ENCODE results near the gene MS4A4E. TPM values are rescaled to one million over a fixed set of nuclear protein-coding genes. Genes with fewer than 3 reads are reported as not detected.

The MS4A4E gene
- total and polyA plus RNA-seq, 2 donors (not counting 3 experiments of a cell fraction or from before 2014, with no cell fraction given), result not detected

- no peak overlapping the region for H3K9ac ChIP-seq (replicated peaks; ENCODE audit: extremely low read depth, insufficient read depth, low read length)
- no peaks in the 10 kb centered on the region for H3K9me3 ChIP-seq (replicated peaks; ENCODE audit: control insufficient read depth, insufficient read depth, low read length)
- no TSS peak for BruUV-seq (replicated peaks)
- no peak for DNase-seq (ENCODE audit: low read depth, low spot score)
- no peaks in the 10 kb centered on the region for H3K27me3 ChIP-seq (ENCODE audit: control insufficient read depth in 2 of 2, insufficient read depth in 2 of 2, low read length in 2 of 2)
- POLR2A ChIA-PET, result no interaction called here
- no peaks in the 10 kb centered on the region for H3K9me1 ChIP-seq (replicated peaks; ENCODE audit: control insufficient read depth, extremely low read depth, insufficient read depth, low read length)
- no peaks in the 10 kb centered on the region for H4K20me1 ChIP-seq (replicated peaks; ENCODE audit: control insufficient read depth, extremely low read depth, insufficient read depth, low read length)
- H2AFZ ChIP-seq (ENCODE audit: low read depth, low read length), result no peak overlapping the region
- TF ChIP-seq GATA2 (IDR thresholded peaks at IDR 0.05; ENCODE audit: insufficient read depth, insufficient read length, low read depth, low read length), result no peak
- peak; percentile 34 for TF ChIP-seq JUN (IDR thresholded peaks at IDR 0.05; ENCODE audit: borderline replicate concordance, insufficient read depth, insufficient read length, low read depth)
- TF ChIP-seq CTCF (IDR thresholded peaks at IDR 0.05; ENCODE audit: extremely low read depth in 1 of 2, insufficient read depth in 1 of 2, low read depth in 1 of 2, low read length in 2 of 2), result no peak
- no peak for TF ChIP-seq POLR2A (IDR thresholded peaks at IDR 0.05; ENCODE audit: low read depth, low read length)
- CTCF ChIA-PET, result interaction anchor here (1.1 to 5.3 kb wide), 6 partner anchors 8 to 358 kb away, joined by 3 to 217 read pairs (median 18); partner anchors contain the start of gene MRPL16
- H3K79me2 ChIP-seq (ENCODE audit: control insufficient read depth, insufficient read depth, low read length), result no peaks in the 10 kb centered on the region
- no peaks in the 10 kb centered on the region for H3K36me3 ChIP-seq (ENCODE audit: control insufficient read depth in 2 of 2, extremely low read depth in 1 of 2, insufficient read depth in 2 of 2, low read length in 2 of 2)
- dilution Hi-C loops (cut with MboI; ENCODE audit: extremely low pct_ligation_motif_present, low sequenced_read_pairs), result no loop called here
- H3K4me1 ChIP-seq (ENCODE audit: control insufficient read depth, extremely low read depth, insufficient read depth, low read length), result peaks cover 46% of the 10 kb centered on the region
- intact Hi-C loops (cut with micrococcal nuclease), result loop anchor here (2.0 kb wide), 2 partner anchors 176 to 202 kb away; no protein-coding TSS in a partner anchor
- no peak overlapping the region for H3K4me2 ChIP-seq (ENCODE audit: insufficient read depth, low read length)
- no peak for FAIRE-seq
- no peak overlapping the region for H3K4me3 ChIP-seq (replicated peaks in 1 of 3; ENCODE audit: insufficient read depth in 1 of 3, low read depth in 1 of 3, low read length in 3 of 3)
- H3K27ac ChIP-seq (ENCODE audit: insufficient read depth, low read depth, low read length), result peak overlapping the region; percentile 86
These were observed 74.6 kb downstream of the MS4A4E start for GRCh38 chr11:60168306-60168705.

GRCh38 chr11:60165951-60166350, 77.0 kb downstream of the MS4A4E start:
- CTCF ChIA-PET, result interaction anchor here (0.9 to 1.6 kb wide), 6 partner anchors 10 to 343 kb away, joined by 3 to 12 read pairs (median 4); no protein-coding TSS in a partner anchor
- Histone ChIP-seq H3K9ac (replicated peaks; ENCODE audit: extremely low read depth, insufficient read depth, low read length) (peak overlapping the region; percentile 39), H3K36me3 (ENCODE audit: control insufficient read depth in 2 of 2, extremely low read depth in 1 of 2, insufficient read depth in 2 of 2, low read length in 2 of 2) (no peaks in the 10 kb centered on the region), H2AFZ (ENCODE audit: low read depth, low read length) (no peak overlapping the region), H3K27me3 (ENCODE audit: control insufficient read depth in 2 of 2, insufficient read depth in 2 of 2, low read length in 2 of 2) (no peaks in the 10 kb centered on the region), H4K20me1 (replicated peaks; ENCODE audit: control insufficient read depth, extremely low read depth, insufficient read depth, low read length) (no peaks in the 10 kb centered on the region), H3K9me1 (replicated peaks; ENCODE audit: control insufficient read depth, extremely low read depth, insufficient read depth, low read length) (no peaks in the 10 kb centered on the region), H3K79me2 (ENCODE audit: control insufficient read depth, insufficient read depth, low read length) (no peaks in the 10 kb centered on the region), H3K9me3 (replicated peaks; ENCODE audit: control insufficient read depth, insufficient read depth, low read length) (no peaks in the 10 kb centered on the region), H3K4me3 (replicated peaks in 1 of 3; ENCODE audit: insufficient read depth in 1 of 3, low read depth in 1 of 3, low read length in 3 of 3) (no peak overlapping the region), H3K4me2 (ENCODE audit: insufficient read depth, low read length) (peak overlapping the region; percentile 13), H3K4me1 (ENCODE audit: control insufficient read depth, extremely low read depth, insufficient read depth, low read length) (peaks cover 52% of the 10 kb centered on the region), H3K27ac (ENCODE audit: insufficient read depth, low read depth, low read length) (peak overlapping the region; percentile 75)
- FAIRE-seq (no peak), DNase-seq (ENCODE audit: low read depth, low spot score) (no peak)
- BruUV-seq (replicated peaks), result no TSS peak
- TF ChIP-seq POLR2A (IDR thresholded peaks at IDR 0.05; ENCODE audit: low read depth, low read length) (no peak), CTCF (IDR thresholded peaks at IDR 0.05; ENCODE audit: extremely low read depth in 1 of 2, insufficient read depth in 1 of 2, low read depth in 1 of 2, low read length in 2 of 2) (no peak), MYC (IDR thresholded peaks at IDR 0.05; ENCODE audit: low read depth, low read length) (no peak), POLR2AphosphoS5 (IDR thresholded peaks at IDR 0.05; ENCODE audit: insufficient read depth, low read depth, low read length) (no peak), GATA2 (IDR thresholded peaks at IDR 0.05; ENCODE audit: insufficient read depth, insufficient read length, low read depth, low read length) (no peak), MAX (IDR thresholded peaks at IDR 0.05; ENCODE audit: insufficient read depth, insufficient read length) (no peak)
- dilution Hi-C loops (cut with MboI; ENCODE audit: extremely low pct_ligation_motif_present, low sequenced_read_pairs) (no loop called here), intact Hi-C loops (cut with micrococcal nuclease) (loop anchor here (1.0 kb wide), 1 partner anchor 412 kb away; no protein-coding TSS in a partner anchor)
- POLR2A ChIA-PET, result no interaction called here

Measured in endothelial cell of umbilical vein (primary cell).